Measurements from ENCODE around the gene GATA2.

Gene GATA2

DNA sequence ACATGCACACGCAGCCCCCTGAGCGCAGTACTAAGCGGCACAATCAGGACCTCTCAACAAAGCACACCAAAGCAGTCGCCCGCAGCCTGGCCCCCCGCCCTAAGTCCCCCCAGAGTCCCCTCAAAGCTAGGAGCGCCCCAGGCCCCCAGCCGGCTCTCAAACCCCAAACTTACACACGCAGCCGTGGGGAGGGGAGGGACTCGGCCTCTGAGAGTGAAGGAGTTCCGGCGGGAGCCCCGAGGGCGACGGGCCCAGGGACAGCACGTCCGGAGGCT lies 5.5 kb downstream of the GATA2 start:
- DNase-seq = no peak

DNA sequence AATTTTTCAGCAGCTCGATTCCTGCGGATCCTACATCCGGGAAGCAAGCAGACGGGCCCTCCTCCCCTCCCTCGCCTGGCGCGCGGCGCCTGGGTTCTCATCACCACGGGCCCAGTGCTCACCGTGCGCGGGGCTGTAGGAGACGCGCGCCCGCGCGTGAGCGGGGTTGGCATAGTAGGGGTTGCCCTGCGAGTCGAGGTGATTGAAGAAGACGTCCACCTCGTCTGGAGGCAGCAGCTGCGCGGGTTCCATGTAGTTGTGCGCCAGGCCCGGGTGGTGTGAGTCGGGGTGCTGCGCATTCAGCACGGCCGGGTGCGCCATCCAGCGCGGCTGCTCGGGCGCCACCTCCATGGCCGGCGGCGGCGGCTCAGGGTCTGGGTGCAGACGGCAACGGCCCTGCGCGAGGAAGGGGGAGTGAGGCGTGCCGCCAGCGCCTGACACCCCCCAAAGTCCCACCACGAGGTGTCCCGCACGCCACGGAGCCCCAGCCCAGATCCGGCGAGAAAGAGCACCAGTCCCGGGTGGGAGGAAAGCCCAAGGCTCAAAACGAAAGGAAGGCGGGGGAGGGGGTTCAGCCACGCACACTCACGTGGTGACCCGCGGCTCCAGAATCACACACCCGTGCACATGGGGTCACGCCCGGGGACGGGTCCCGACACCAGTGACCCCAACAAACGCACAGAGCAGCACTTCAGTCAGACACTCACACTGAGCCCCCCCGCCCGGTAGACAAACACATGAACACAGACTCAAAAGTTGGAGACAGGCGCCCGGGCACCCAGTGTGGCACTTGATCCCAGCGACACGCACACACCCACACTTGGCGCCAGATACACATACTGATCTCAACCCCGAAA lies 6.1 kb downstream of the GATA2 start:
- DNase-seq = no peak

DNA sequence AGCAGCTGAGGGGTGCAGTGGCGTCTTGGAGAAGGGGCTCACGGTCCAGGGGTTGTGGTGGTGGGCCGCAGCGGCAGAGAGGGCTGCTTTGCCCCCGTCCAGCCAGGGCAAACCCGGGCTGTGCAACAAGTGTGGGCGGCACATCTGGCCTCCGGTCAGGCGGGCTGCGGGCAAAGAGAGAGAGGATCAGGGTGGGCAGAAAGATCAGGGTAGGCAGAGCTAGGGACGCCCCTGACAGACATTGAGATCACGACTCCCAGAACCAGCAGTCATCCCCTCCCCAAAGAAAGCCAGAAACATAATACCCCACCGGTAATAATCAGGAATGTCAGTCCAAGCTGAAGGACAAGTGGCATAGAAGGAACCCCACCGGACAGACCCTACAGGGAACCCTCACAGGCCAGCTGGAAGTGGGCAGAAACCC lies 6.8 kb downstream of the GATA2 start:
- DNase-seq = no peak

DNA sequence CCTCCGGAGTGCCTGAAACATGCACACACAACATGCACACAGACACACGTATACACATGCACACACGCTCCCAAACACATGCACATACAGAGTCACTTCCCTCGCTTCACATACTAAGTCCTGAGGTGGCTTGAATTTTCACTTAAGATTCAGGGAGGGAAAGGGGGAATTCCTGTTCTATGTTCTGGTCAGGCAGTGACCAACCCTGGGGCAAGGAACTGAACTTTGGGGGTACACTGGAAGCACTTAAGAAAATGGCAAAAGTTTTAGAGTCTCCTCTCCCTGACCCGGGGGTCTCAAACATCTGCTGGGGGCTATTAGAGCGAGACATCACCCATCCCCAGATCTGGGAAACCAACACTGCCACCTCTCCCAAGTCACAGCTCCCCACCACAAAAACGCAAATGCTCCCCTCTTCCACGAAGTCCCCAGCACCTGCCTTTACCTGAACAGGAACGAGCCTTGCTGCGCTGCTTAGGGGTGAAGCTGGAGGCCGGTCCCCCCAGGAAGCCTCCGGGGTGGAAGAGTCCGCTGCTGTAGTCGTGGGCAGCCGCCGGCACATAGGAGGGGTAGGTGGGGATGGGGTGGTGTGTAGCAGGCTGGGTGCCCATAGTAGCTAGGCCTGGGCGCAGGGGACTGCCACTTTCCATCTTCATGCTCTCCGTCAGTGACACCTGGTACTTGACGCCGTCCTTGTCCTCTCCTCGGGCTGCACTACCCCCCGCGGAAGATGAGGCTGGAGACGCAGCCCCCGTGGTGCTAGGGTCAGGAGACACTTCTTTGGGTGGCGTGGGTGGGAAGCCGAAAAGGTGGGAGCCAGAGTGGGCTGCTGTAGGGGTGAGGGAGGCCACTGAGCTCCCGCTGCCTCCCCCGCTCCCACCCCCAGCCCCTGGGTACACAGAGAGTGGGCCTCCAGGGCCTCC lies 7.5 kb downstream of the GATA2 start:
- no peak for DNase-seq

DNA sequence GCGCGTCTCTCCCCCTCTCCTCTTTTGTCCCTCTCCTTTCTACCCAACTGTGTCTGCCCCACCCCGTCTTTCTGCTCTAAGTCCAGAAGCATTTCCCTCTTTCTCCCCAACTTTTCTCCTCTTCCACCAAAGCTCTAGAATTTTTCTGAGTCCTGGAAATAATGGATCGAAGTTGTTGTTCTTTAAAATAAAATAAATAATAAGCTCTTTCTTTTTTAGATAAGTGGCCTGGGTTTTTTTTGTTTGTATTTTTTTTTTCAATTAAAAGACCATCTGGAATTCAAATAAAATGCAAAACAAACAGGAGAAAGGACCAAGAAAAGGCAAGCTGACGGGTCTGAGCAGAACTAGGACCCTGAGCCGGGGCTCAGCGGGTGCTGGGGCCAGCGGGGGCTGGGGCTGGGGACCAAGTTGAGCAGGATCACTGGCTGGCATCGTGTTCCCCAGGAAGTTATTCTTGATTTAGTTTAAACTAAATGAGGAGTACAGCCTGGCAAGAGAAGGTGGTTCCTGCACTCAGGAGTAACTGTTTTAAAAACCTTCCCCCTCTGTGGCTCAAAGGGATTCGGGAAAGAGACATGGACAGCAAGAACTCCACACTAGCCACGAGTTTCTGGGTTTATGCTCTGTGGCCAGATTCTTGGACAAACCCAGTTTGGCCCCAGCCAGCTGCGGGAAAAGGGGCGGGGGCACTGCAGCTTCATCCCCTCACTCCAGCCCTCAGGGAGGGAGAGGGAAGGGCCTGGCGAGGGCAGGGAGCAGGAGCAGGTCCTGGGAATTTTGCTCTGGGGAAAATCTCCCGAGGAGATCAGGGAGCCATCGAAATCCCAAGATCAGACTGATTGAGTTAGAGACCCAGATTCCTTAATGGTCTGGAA lies 8.4 kb downstream of the GATA2 start:
- DNase-seq = no peak

DNA sequence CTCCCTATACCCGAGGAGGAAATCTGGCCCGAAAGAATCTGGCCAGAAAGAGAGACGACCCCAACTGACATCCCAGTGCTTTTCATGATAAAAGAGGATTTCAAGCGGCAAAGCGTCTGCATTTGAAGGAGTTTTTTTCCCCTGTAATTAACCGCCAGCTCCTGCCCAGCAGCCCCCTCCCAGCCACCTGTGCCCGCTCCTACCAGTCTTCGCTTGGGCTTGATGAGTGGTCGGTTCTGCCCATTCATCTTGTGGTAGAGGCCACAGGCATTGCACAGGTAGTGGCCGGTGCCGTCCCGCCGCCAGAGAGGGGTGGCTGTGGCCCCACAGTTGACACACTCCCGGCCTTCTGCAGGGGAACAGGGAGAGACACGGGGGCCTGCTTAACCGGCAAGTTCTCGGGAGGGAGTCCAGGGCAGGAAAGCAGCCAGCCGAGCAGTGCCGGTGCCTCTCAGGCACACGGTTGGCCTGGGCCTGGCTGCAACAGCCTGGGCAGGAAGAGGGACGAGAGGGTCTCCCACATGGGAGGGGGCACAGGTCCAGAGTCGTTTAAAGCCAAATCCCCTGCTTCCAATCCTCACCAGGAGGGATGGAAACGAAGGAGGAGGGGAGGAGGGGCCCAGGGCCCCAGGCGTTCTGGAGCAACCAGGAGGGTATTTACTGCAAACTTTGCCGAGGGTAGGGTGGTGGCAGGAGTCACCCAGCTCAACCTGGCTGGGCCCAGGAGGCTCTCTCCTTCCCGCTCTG lies 9.2 kb downstream of the GATA2 start:
- no peak for DNase-seq

DNA sequence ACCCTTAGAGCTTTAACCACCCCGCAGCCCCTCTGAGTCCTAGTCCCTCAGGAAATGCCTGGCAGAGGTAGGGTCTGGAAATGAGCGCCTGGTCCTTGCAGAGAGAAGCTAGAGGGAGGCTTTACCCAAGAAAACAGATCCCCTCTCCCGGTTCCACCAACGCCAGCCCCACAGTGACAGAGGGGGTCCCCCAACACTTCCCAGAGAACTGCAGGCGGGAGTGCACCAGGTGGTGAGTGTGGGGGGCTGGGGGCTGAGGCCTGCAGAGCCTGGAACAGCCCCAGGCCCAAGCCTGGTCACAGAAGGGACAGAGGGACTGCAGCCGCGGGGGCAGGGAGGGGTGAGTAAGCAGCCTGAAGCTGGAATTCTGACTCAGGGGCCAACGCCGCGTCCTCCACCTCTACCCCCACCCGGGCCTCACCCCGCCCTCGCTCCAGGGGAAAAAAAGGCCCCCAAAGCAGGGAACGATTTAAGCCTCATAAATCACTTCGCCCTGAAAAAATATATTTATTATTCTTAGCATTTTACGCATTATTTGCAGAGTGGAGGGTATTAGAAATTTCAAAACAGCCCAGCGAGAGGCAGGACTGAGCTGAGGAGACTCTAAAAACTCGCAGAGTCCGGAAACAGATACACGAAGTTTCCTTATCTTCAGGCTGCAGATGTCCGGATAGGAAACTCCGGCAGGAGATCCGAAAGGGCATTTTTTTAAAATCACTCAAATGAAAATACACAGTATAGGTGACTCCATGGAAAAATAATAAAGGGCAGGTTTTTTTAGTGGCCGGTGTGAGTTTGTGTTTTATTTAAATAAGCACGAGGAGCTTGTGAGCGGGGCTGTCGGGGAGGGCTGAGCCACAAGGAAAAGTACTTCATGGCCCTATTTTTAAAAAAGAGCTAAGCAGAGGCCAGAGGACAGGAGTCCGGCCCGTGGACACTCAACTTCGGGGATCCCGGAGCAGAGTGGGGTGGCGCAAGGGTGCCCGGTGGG lies 10.0 kb downstream of the GATA2 start:
- DNase-seq = no peak

DNA sequence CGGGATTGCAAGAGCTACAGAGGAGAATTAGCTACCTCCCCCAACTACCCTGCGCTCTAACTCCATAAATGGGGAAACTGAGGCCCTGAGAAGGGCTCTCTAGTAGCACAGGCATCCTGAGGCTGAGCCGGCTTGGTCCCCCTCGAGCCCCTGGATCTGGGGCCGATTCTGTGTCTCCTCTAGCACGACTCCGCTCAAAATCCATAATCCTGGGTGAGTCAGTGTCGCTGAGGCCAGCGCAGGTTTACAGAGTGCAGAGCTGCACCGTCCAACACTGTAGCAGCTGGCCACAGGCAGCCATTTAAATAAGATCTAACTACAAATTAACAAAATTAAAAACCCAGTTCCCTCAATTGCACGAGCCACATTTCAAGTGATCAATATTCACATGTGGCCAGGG lies 10.8 kb downstream of the GATA2 start:
- DNase-seq = no peak

DNA sequence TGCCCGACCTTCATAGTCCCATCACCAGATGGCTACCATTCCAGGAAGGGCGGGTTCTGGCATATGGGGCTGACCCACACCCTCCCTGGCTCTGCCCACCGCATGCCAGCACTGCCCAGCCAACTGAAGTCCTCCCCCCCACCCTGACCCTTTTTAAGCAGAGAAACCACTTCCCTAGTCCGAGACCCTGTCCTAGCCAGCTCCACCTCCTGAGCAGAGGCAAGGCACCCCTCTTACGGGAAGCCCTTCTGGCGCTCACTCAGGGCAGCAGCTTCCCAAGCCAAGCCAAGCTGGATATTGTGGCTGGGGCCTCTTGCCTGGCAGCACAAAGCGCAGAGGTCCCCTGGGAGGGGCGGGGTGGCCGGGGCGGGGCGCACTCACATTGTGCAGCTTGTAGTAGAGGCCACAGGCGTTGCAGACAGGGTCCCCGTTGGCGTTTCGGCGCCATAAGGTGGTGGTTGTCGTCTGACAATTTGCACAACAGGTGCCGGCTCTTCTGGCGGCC lies 11.5 kb downstream of the GATA2 start:
- no peak for DNase-seq

DNA sequence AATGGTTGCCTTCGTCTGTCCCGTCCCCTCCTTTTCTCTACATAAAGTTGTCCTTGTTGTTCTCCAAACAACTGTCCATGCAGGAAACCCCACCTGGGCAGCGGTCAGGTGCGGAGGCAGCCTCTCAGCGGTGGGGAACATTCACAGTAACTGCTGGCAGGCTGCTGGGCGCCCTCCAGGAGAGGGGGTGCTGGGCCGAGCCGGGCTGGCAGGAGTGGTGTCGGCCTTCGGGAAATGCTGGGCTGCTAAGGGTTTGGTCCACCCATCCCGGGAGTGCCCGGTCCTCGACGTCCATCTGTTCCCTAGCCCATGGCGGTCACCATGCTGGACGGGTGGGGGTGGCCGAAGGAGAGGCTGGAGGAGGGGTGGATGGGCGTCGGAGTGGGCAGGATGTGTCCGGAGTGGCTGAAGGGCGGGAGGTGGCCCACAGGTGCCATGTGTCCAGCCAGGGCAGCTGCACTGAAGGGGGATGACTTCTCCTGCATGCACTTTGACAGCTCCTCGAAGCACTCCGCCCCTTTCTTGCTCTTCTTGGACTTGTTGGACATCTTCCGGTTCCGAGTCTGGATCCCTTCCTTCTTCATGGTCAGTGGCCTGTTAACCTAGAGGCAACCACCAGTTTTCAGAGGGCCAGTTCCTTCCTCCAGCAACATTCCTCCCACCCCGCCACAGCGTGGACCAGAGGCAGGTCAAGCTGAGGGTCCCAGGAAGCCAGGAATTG lies 12.1 kb downstream of the GATA2 start:
- no peak for DNase-seq

DNA sequence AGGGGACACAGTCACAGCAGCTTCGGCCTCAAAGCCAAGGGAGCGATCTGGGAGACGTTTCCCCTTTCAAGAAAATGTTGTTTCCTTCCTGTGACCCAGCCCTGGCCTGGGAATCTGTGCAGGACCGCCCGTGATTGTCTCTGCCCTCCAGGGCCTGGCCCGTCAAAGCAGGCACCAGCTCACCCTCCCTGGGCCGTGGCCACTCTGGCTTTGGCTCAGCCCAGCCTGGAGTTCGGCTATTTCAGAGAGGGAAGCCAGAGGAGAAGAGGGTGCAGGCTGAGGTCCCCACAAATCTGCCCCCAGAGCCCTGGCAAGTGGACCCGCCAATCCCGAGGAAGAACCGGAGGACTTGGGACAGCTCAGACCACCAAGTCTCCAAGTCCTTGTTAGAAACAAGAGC lies 12.7 kb downstream of the GATA2 start:
- DNase-seq = no peak

DNA sequence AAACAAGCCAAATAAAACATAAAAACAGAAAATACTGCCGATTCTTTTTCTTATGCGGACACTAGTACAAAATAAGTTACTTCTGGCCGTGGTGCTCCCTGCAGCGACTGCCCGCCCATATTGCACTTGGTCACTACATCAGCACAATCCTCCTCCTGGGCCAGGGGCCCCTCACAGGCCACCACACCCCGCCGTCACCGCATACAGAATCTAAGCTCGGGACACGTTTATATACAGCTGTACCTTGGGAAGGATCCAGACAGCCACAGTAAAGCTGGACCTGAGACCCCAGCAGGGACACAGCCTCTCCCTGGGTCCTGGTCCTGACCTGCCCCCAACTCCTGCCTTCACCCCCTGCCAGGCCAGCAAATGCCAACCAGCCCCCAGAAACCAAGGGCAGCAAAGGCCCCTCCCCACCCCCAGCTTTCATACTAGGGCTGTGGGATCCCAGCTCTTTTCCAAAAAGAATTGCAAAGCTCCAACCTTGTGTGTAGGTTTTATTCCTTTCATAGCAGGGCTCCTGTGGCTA lies 13.4 kb downstream of the GATA2 start:
- DNase-seq = no peak

DNA sequence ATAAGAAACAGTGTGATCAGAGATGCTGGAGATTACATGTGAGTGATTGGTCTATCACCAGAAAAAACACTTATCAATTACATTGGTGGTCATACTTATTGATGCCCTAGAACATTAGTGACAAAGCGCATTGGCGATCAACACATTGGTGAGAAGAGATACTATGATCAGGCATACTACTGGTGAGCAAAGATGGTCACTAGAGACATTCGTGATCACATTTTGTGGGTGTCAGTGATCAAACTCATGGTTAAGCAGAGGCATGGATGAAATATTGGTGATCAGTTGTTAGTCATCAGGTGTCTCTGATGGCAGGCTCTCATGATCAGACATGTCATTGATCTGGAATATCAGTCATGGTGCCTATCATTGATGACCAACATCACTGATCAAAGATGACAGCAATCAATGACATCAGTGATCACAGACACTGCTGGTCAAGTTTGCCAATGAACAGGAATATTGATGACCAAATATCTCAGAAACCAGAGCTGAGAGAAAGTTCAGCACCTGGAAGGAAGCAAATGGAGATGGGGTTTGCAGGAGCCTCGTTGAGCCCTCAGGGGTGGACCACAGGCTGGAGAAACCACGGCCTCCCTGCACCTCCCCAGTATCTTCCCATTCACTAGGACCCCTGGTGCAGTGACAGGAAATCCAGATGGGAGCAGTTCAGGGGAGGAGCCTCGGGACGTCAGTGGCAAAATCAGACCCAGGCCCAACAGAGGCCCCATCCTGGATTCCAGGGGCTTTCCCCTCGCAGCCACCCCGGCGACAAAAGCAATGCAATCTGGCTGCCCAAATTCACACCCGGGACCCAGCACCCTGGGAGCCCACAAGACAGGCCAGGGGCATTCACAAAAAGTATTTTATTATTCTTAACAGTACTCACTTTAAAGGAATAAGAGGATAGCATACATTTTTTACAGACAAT lies 14.2 kb downstream of the GATA2 start:
- DNase-seq = no peak

DNA sequence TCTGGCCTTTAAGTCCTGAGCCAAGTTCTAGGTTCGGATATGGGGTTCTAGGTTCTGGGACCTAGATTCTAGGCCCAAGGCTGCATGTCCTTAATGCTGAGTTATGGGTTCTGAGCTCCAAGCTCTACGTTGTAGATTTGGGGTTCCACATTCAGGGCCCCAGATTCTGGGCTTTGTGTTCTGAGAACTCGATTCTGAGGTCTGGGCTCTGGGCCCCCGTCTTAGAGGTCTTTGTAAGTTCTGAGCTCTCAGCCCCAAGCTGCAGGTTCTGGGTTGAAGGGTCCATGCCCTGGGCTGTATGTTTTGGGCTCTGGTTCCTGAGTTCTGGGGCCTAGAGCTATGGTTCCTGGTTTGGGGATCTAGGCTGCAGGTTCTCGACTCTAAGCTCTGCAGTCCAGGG lies 16.3 kb downstream of the GATA2 start:
- no peak for DNase-seq

DNA sequence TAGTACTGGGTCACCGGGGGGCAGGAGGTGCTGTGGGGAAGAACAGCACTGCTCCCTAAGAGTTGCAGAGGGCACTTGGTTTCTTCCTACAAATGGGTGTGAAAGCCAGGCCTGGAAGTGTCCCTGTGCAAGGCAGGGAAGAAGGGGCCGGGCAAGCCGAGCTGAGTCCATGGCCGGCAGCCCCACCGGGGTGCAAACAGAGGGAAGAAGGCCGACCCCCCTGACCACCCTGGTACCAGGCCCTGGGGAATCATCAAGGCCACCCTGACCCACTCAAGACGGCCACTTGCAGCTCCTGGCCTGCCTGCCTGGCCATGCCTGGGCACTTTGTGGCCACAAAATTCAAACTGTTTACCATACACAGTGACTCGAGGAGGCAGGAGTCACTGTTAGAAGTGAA lies 17.6 kb downstream of the GATA2 start:
- no peak for DNase-seq

DNA sequence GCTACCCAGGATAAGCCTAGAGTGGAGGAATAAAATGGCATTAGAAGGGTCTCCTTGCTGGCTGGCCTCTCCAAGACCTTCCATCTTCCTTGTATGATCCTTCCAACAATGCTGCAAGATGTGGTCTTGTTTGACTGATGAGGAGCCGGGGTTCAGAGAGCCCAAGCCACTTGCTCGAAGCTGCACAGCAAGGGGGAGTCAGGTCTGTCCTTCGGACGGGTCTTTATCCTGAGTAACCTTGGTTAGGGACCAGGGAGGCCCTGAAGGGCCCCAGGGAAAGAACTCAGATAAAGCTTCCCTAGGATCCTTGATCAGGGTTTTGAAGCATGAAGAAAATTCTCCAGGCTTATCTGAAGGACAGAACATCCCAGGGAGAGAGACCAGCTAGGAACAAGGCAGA lies 19.3 kb downstream of the GATA2 start:
- DNase-seq = no peak

DNA sequence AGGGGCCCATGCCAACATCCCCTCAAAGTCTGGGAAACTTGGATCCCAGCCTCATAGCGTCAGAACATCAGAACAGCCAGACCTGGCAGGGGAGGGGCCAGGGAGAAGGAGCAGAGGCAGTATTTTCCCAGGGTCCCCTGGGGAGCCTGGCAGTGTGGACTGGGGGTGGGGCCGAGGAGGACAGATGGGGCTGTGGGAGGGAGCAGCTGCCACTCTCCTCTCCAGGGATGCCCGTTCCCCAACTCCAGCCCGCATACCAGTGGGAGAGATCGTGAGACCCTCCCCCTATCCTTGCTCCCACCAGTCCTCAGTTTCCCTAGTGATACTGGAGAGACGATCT lies 19.9 kb downstream of the GATA2 start:
- no peak for DNase-seq

DNA sequence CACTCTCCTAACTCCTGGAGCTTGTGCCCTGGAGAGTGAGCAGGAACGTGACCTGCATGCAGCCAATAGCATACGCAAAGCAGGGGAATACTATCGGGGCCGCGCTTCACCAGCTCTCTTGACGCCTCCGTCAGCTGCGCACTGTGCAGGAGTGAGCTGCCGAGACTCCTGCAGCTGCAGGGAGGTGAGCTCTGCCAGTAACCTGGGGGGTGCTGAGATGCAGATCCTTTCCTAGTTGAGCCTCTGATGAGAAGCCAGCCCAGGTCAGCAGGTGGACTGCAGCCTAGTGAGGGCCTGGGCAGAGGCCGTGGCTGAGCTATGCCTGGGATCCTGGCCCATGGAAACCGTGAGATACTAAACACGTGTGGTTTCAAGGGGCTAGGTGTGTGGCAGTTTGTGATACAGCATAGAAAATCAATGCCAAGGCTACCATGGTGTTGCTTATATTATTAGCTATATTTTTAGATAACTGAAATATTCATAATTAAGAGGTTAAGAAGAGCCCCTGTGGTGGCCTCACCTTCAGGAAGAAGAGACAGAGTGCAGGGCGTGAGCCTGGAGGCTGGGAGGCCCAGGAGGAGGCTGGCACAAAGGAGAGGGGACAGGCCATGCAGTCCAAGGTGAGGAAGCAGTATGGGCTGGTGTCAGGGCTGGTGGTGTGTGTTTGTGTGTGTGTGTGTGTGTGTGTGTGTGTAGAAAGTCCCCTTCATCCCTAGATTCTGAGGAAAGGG lies 20.4 kb downstream of the GATA2 start:
- DNase-seq = no peak
